LNCAP (cell line): ENCODE results near the gene MRTFB.

Source experiments
- CTCF ChIP-seq: fragments of 450-650 bp; IDR thresholded peaks from 2 replicates; pipeline ENCODE4 v1.5.1; 2017; ENCODE audit warnings: mild to moderate bottlenecking

MRTFB gene

DNA sequence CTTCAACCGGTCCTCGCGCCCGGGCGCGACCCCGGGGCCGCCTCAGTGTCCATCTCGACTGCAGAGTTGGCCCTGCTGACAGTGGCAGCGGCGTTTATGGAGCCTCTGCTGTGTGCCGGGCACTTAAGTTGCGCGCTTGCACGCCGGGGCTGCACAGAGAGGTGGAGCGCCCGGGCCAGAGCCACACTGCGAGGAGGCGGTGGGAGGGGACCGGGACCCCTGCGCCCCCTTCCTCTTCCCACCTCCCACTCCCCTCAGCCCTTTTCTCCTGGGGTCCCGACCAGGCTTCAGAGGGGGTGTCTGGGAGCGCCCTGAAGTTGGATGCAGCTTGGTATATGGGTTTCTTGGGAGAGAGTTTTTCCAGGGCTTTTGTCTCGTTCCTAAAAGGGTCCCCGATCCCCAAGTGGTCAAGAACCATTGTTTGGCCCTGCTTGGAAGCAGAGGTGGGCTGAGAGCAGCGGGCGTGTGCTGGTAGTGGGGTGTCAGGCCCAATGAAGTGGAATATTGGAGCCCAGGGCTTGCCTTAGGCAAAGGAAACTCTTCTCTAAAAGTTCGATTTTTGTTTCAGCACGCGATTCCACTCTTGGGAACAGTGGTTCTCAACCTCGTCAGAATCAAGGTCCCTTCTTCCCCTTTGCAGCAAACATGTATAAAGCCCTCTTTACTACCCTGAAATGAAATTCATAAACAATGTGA is 605 bp downstream of the MRTFB start:
- no peak for TF ChIP-seq CTCF

DNA sequence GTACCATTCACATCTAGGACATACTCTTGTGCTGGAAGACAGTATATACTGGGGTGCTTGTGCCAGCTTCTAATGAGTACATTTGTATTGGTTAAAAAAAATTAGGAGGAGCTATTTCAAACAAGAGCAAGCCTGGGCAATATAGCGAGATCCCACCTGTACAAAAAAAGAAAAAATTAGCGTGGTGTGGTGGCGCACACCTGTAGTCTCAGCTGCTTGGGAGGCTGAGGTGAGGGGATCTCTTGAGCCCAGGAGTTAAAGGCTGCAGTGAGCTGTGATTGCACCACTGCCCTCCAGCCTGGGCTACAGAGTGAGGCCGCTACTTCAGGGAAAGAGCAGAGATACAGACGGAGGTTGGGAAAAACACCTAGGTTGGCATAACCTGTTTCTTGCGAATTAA is 1.2 kb downstream of the MRTFB start:
- no peak for TF ChIP-seq CTCF

DNA sequence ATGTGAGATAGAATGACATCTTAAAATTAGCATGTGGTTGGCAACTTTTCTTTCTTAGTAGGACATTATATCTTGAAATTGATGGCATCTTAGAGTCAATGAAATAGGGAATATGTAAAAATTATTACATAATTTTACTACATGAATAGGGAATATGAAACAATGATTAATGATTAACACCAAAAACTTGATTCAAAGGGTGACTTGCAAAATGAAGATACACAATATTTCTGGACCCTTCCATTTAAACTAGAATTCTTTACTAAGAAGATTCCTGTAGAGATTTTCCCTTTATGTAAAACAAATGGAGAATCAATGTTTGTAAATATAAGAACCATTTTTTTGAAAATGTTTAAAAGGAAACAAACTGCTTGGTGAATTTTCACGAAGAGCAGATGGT is 3.4 kb downstream of the MRTFB start:
- TF ChIP-seq CTCF: no peak

- no peak for TF ChIP-seq CTCF
Observed at GRCh38 chr16:14077918-14078317, 6.8 kb downstream of the MRTFB start.

DNA sequence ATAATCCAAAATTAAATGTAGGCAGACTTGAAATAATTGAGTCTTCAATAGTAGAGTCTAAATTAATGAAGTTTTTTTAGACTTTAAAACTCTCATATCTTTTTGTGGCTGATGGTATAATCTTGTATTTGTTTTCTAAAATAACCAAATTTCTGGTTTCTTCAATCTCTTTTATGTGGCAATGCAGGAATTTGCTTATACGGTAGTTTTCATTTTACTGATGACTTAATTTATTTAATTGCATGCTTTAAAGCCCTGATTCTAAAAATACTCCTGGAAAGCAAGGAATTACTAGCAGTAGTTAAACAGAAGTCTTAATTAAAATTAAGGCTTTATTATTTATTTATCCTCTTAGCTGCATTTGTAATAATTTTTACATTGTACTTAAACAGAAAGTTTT is 15.4 kb downstream of the MRTFB start:
- no peak for TF ChIP-seq CTCF

GRCh38 chr16:14087181-14087580 is 16.1 kb downstream of the MRTFB start:
- TF ChIP-seq CTCF: no peak

- no peak for TF ChIP-seq CTCF
Observed at GRCh38 chr16:14087590-14088154, 16.6 kb downstream of the MRTFB start.
